Colon (tissue), 2 donors: ENCODE data around the gene TEC.
"Not testable (repeated sequence)": the region's sequence is repeated elsewhere in the genome, so short reads cannot be mapped to it uniquely, and the experiment has no call there.

Experiments
- FAIRE-seq: peaks from 2 replicates; lab custom pipeline; 2012; peaks lifted over from hg19 to GRCh38; lab: Jason Lieb, UNC
- donor health status: control.
- donor health status: control.

The TEC gene

GRCh38 chr4:48242511-48243195 lies 27.0 kb downstream of the TEC start:
- no peak for FAIRE-seq

GRCh38 chr4:48241731-48242130 lies 27.9 kb downstream of the TEC start:
- FAIRE-seq: no peak

GRCh38 chr4:48237996-48238645 lies 31.5 kb downstream of the TEC start:
- FAIRE-seq: no peak

- no peak for FAIRE-seq
Observed at GRCh38 chr4:48235050-48235449, 34.6 kb downstream of the TEC start.

GRCh38 chr4:48234575-48234974 lies 35.1 kb downstream of the TEC start:
- FAIRE-seq: no peak

GRCh38 chr4:48228949-48229348 lies 40.7 kb downstream of the TEC start:
- no peak for FAIRE-seq

GRCh38 chr4:48227662-48228061 lies 42.0 kb downstream of the TEC start:
- FAIRE-seq: no peak

- FAIRE-seq: no peak
Observed at GRCh38 chr4:48226199-48226598, 43.4 kb downstream of the TEC start.

GRCh38 chr4:48225368-48226141 lies 44.1 kb downstream of the TEC start:
- no peak for FAIRE-seq

GRCh38 chr4:48224606-48225005 lies 45.0 kb downstream of the TEC start:
- FAIRE-seq: no peak

GRCh38 chr4:48223633-48224295 lies 45.9 kb downstream of the TEC start:
- no peak for FAIRE-seq

GRCh38 chr4:48222491-48222890 lies 47.1 kb downstream of the TEC start:
- FAIRE-seq: no peak

- not testable (repeated sequence) for FAIRE-seq
Observed at GRCh38 chr4:48219430-48219829, 50.2 kb downstream of the TEC start.

- FAIRE-seq: no peak
Observed at GRCh38 chr4:48216563-48216962, 53.1 kb downstream of the TEC start.

GRCh38 chr4:48215977-48216376 lies 53.7 kb downstream of the TEC start:
- no peak for FAIRE-seq

GRCh38 chr4:48212165-48212564 lies 57.5 kb downstream of the TEC start:
- no peak for FAIRE-seq

- FAIRE-seq: no peak
Observed at GRCh38 chr4:48210966-48211328, 58.7 kb downstream of the TEC start.

- FAIRE-seq: no peak
Observed at GRCh38 chr4:48205626-48206025, 64.0 kb downstream of the TEC start.

GRCh38 chr4:48205107-48205506 lies 64.5 kb downstream of the TEC start:
- no peak for FAIRE-seq

GRCh38 chr4:48203819-48204218 lies 65.8 kb downstream of the TEC start:
- FAIRE-seq: no peak

GRCh38 chr4:48197643-48198237 lies 71.9 kb downstream of the TEC start:
- no peak for FAIRE-seq

- no peak for FAIRE-seq
Observed at GRCh38 chr4:48196758-48197504, 72.7 kb downstream of the TEC start.
